ENCODE data around the gene ABHD12.

Gene ABHD12

DNA sequence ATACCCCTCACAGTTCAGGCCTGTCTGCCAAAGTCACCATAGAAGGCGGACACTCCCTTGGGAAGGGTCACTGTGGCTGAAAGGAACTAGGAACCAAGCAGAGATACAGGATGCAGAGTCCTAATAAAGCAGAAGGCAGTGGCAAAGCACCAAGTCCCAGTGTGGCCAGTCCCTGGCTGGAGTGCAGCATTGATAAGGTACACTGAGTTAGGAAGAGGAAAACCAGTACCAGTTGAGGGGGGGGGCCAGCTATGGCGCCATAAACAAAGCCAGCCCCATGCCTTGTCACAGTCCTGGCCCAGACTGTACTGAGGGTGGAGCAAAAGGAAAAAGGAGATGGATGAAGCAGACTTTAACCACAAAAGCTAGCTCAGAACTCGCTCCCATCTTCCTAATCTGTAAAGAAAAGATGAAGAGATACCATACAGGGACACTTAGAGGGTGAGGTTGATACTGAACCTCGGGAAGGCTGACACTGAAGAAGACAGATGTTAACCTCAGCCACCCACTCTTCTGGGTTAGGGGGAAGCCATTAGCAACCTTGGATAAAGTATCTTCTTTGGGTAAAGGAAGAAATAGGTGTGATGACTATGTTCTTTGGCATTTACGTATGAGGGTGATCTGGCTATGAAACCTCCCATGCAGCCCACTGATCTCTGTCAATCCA, 7.8 kb downstream of the ABHD12 start:
- Histone ChIP-seq H3K27ac (replicated peaks; ENCODE audit: low read length) (no peak overlapping the region), H2BK5ac (ENCODE audit: low read length) (no peak overlapping the region), H3K18ac (ENCODE audit: low read length) (no peak overlapping the region), H2BK15ac (ENCODE audit: low read length) (no peak overlapping the region), H2BK120ac (ENCODE audit: low read depth, low read length) (no peak overlapping the region), H4K8ac (ENCODE audit: low read depth, low read length) (no peak overlapping the region), H3K9me3 (replicated peaks in 1 of 2; ENCODE audit: control insufficient read depth in 2 of 2, insufficient read depth in 1 of 2, low read depth in 1 of 2, low read length in 2 of 2) (peaks cover 0 to 6% of the 10 kb centered on the region in 2 donors), H3K4me2 (ENCODE audit: insufficient read depth, low read length, poor library complexity, severe bottlenecking) (no peak overlapping the region), H2AFZ (ENCODE audit: low read length) (no peak overlapping the region), H3K36me3 (replicated peaks in 1 of 2; ENCODE audit: control insufficient read depth in 2 of 2, insufficient read depth in 2 of 2, low read length in 2 of 2) (peaks cover 9 to 35% of the 10 kb centered on the region in 2 donors), H3K4me1 (ENCODE audit: control insufficient read depth in 2 of 2, insufficient read depth in 1 of 2, low read depth in 1 of 2, low read length in 2 of 2) (no peaks in the 10 kb centered on the region), H3K27me3 (ENCODE audit: control insufficient read depth in 3 of 3, insufficient read depth in 3 of 3, low read depth in 1 of 3, low read length in 3 of 3) (no peaks in the 10 kb centered on the region), H3K14ac (ENCODE audit: low read length) (no peak overlapping the region), H3K23ac (ENCODE audit: low read depth, low read length, poor library complexity) (no peak overlapping the region), H2BK12ac (ENCODE audit: low read length) (no peak overlapping the region), H3K4ac (ENCODE audit: low read length) (no peak overlapping the region), H3K9ac (ENCODE audit: low read depth, low read length, poor library complexity) (no peak overlapping the region), H3K79me1 (ENCODE audit: low read depth, low read length) (peaks cover 9% of the 10 kb centered on the region), H3K4me3 (ENCODE audit: low read length in 2 of 2) (no peak overlapping the region), H4K91ac (ENCODE audit: low read depth, low read length, poor library complexity) (no peak overlapping the region), H2AK5ac (ENCODE audit: low read depth, low read length) (no peak overlapping the region)
- WGBS, 2 donors (ENCODE audit: extremely low coverage in 2 of 2, insufficient read length in 2 of 2, insufficient replicate concordance in 1 of 2): no CpG with 5 or more reads among the region's 5 CpGs
- DNase-seq (ENCODE audit: low spot score): no peak

DNA sequence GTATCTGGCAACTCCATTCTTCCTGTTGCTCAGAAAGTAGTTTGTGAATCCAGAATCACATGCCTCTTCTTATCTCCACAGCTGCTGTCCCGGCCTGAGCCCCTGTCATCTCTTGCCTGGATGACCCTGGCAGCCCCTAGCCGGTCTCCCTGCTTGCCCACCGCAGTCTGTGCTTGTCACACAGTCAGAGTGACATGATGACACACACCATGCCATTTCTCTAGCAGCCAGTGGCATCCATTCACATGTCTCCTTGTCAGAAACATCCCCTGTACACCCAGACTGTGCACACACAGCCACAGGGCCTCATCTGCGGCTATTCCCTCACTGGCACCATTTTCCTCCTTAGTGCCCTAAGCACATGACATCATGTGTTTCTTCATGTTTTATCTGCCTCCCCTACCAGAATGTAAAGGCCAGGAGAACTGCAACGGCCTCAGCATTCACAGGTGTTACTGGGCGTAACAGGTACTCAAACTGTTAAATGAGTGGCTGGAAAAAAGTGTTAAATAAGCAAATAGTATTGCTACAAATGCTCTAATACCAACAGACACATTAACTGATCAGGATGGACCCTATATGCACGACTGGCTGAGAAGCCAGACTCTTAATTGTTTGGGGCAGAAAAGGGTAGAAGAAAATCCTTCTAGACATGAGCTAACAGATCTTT, 9.6 kb downstream of the ABHD12 start:
- DNase-seq (ENCODE audit: low spot score): no peak
- Histone ChIP-seq H3K4me1 (ENCODE audit: control insufficient read depth in 2 of 2, insufficient read depth in 1 of 2, low read depth in 1 of 2, low read length in 2 of 2) (no peaks in the 10 kb centered on the region), H3K27ac (replicated peaks; ENCODE audit: low read length) (no peak overlapping the region), H3K27me3 (ENCODE audit: control insufficient read depth in 3 of 3, insufficient read depth in 3 of 3, low read depth in 1 of 3, low read length in 3 of 3) (no peaks in the 10 kb centered on the region), H3K23ac (ENCODE audit: low read depth, low read length, poor library complexity) (no peak overlapping the region), H2BK12ac (ENCODE audit: low read length) (no peak overlapping the region), H3K4me2 (ENCODE audit: insufficient read depth, low read length, poor library complexity, severe bottlenecking) (no peak overlapping the region), H3K9me3 (replicated peaks in 1 of 2; ENCODE audit: control insufficient read depth in 2 of 2, insufficient read depth in 1 of 2, low read depth in 1 of 2, low read length in 2 of 2) (peaks cover 1 to 6% of the 10 kb centered on the region in 2 donors), H2BK120ac (ENCODE audit: low read depth, low read length) (no peak overlapping the region), H3K9ac (ENCODE audit: low read depth, low read length, poor library complexity) (no peak overlapping the region), H3K4ac (ENCODE audit: low read length) (no peak overlapping the region), H4K91ac (ENCODE audit: low read depth, low read length, poor library complexity) (no peak overlapping the region), H2BK15ac (ENCODE audit: low read length) (no peak overlapping the region), H3K18ac (ENCODE audit: low read length) (no peak overlapping the region), H3K4me3 (ENCODE audit: low read length in 2 of 2) (no peak overlapping the region), H4K8ac (ENCODE audit: low read depth, low read length) (no peak overlapping the region), H3K14ac (ENCODE audit: low read length) (no peak overlapping the region), H3K36me3 (replicated peaks in 1 of 2; ENCODE audit: control insufficient read depth in 2 of 2, insufficient read depth in 2 of 2, low read length in 2 of 2) (peaks cover 9 to 27% of the 10 kb centered on the region in 2 donors), H2AK5ac (ENCODE audit: low read depth, low read length) (no peak overlapping the region), H2AFZ (ENCODE audit: low read length) (no peak overlapping the region), H2BK5ac (ENCODE audit: low read length) (no peak overlapping the region), H3K79me1 (ENCODE audit: low read depth, low read length) (peaks cover 7% of the 10 kb centered on the region)
- WGBS, 2 donors (ENCODE audit: extremely low coverage in 2 of 2, insufficient read length in 2 of 2, insufficient replicate concordance in 1 of 2): no CpG with 5 or more reads among the region's 7 CpGs

DNA sequence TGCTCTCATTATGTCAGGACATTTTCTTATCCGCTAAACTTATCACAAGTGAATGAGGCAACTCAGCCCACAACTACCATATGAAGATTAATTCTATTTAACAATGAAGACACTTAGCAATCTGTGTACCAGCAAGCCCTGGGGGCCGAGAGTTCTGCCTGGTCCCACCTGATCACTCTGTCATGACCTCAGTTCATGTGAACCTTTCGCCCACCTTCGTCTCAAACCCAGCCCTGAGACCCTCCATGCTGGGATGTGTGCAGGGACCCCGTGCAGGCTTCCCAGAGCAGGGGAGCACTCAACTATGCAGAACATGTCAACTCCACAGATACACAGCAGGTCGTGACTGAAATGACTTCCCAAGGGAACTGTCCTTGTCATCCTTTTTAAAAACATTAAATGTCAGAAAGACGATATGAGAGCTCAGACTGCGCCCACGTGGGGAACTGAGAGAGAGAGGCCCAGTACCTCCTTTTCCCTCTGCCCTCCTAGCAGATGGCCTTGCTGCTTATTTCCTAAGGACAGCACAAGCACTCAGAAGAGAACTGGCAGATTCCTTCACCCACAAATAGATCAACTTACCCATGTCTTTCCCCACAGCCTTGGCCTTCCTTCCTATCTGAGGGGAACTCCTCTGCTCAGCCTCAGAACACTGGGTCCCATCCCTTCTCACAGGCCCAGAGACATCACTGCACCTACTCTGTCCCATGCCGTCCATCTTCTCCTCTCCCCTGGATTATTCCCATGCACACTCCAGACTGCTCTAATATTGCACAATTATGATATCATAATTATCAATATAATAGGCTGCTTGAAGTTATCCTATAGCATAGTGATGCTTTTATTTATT, 11.5 kb downstream of the ABHD12 start:
- H3K4me1 ChIP-seq (ENCODE audit: control insufficient read depth in 2 of 2, insufficient read depth in 1 of 2, low read depth in 1 of 2, low read length in 2 of 2): no peaks in the 10 kb centered on the region
- H3K9ac ChIP-seq (ENCODE audit: low read depth, low read length, poor library complexity): peak overlapping the region; percentile 32
- no peak overlapping the region for H4K8ac ChIP-seq (ENCODE audit: low read depth, low read length)
- no peak overlapping the region for H3K4me3 ChIP-seq (ENCODE audit: low read length in 2 of 2)
- no peak overlapping the region for H3K18ac ChIP-seq (ENCODE audit: low read length)
- H2BK12ac ChIP-seq (ENCODE audit: low read length): no peak overlapping the region
- no peak overlapping the region for H3K4me2 ChIP-seq (ENCODE audit: insufficient read depth, low read length, poor library complexity, severe bottlenecking)
- no peak overlapping the region for H3K23ac ChIP-seq (ENCODE audit: low read depth, low read length, poor library complexity)
- no peak overlapping the region for H2AFZ ChIP-seq (ENCODE audit: low read length)
- H3K27me3 ChIP-seq (ENCODE audit: control insufficient read depth in 3 of 3, insufficient read depth in 3 of 3, low read depth in 1 of 3, low read length in 3 of 3): no peaks in the 10 kb centered on the region
- no peak overlapping the region for H3K27ac ChIP-seq (replicated peaks; ENCODE audit: low read length)
- H2AK5ac ChIP-seq (ENCODE audit: low read depth, low read length): no peak overlapping the region
- no peak overlapping the region for H2BK15ac ChIP-seq (ENCODE audit: low read length)
- peaks cover 1 to 9% of the 10 kb centered on the region in 2 donors for H3K9me3 ChIP-seq (replicated peaks in 1 of 2; ENCODE audit: control insufficient read depth in 2 of 2, insufficient read depth in 1 of 2, low read depth in 1 of 2, low read length in 2 of 2)
- no peak overlapping the region for H3K14ac ChIP-seq (ENCODE audit: low read length)
- no peak overlapping the region for H4K91ac ChIP-seq (ENCODE audit: low read depth, low read length, poor library complexity)
- peaks cover 9 to 17% of the 10 kb centered on the region in 2 donors for H3K36me3 ChIP-seq (replicated peaks in 1 of 2; ENCODE audit: control insufficient read depth in 2 of 2, insufficient read depth in 2 of 2, low read length in 2 of 2)
- H3K79me1 ChIP-seq (ENCODE audit: low read depth, low read length): peaks cover 7% of the 10 kb centered on the region
- DNase-seq (ENCODE audit: low spot score): no peak
- no peak overlapping the region for H2BK5ac ChIP-seq (ENCODE audit: low read length)
- no peak overlapping the region for H3K4ac ChIP-seq (ENCODE audit: low read length)
- H2BK120ac ChIP-seq (ENCODE audit: low read depth, low read length): no peak overlapping the region
- WGBS, 2 donors (ENCODE audit: extremely low coverage in 2 of 2, insufficient read length in 2 of 2, insufficient replicate concordance in 1 of 2): no CpG with 5 or more reads among the region's 10 CpGs
